ENCODE measurements around the gene RASIP1.

Gene RASIP1

DNA sequence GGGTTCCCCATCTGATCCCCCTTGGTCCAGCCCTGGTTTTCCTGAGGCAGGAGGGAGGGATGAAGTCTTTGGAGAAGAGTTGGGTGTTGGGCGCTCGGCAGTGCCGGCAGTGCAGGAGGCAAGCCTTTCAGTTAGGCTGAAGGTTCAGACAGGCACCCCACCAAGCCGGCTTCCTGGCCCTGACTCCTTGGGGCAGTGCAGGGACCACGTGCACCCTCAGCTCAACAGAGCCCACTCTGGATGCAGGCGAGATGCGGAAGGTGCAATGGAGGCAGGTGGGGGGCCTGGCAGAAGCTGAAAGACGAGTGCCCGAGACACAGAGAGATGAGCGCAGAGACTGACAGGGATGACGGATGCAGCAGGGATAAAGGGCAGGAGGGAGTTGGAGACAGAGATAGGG, 31.9 kb downstream of the RASIP1 start:
- no peak for DNase-seq (ENCODE audit: extremely low spot score)
- CTCF ChIA-PET: no interaction called here
- TF ChIP-seq CTCF (IDR thresholded peaks at IDR 0.05; ENCODE audit: control extremely low read depth, extremely low read depth, low read depth, missing control alignments): no peak
- POLR2A ChIA-PET: no interaction called here

DNA sequence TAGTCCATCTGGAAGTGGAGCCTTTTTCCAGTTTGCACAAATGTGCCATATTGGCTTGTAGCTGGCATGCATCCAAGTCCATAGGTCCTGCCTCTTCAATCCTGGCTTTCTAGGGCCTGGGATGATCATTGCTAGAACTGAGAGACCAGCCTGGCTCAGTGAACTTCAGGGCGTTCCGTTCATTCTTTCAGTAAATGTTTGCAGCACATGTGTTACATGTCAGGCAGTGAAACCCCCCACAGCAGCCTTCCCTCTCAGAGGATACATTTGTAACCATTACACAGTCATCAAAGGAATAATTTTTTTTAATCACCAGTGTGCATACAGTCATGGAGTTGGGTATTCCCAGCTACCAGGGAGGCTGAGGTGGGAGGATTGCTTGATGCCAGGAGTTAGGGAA, 35.0 kb downstream of the RASIP1 start:
- TF ChIP-seq CTCF (IDR thresholded peaks at IDR 0.05; ENCODE audit: control extremely low read depth, extremely low read depth, low read depth, missing control alignments): no peak

GRCh38 chr19:48703316-48703715, 37.1 kb downstream of the RASIP1 start:
- no peak for DNase-seq (ENCODE audit: extremely low spot score)
- ChIA-PET CTCF (interaction anchor here (1.1 to 1.5 kb wide), 2 partner anchors 10 to 84 kb away, joined by 3 read pairs; no protein-coding TSS in a partner anchor), POLR2A (no interaction called here)
- TF ChIP-seq CTCF (IDR thresholded peaks at IDR 0.05; ENCODE audit: control extremely low read depth, extremely low read depth, low read depth, missing control alignments): no peak

More for the DNA sequence above, 35.0 kb downstream of the RASIP1 start:
- POLR2A ChIA-PET: no interaction called here
- CTCF ChIA-PET: interaction anchor here (1.0 to 1.5 kb wide), 2 partner anchors 31 to 90 kb away, joined by 3 read pairs; no protein-coding TSS in a partner anchor
- no peak for DNase-seq (ENCODE audit: extremely low spot score)

DNA sequence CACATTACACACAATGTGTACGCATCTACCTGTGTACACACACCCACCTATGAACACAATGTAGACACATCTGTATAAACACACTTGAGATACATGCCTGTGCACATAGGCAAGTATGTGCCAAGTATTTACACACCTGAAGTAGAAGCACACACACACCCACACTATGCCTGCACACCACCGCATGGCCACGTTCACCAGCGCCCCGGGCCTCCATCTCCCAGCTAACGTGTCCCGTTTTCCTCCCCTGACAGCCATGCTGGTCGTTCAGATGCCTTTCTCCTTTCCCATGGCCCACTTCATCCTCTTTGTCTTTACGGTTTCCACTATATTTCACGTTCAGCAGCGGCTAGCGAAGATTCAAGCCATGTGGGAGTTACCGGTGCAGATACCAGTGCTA, 37.7 kb downstream of the RASIP1 start:
- no peak for DNase-seq (ENCODE audit: extremely low spot score)
- TF ChIP-seq CTCF (IDR thresholded peaks at IDR 0.05; ENCODE audit: control extremely low read depth, extremely low read depth, low read depth, missing control alignments): no peak
- POLR2A ChIA-PET: no interaction called here
- CTCF ChIA-PET: interaction anchor here (1.1 to 1.5 kb wide), 2 partner anchors 10 to 85 kb away, joined by 3 read pairs; no protein-coding TSS in a partner anchor

- no peak for TF ChIP-seq CTCF (IDR thresholded peaks at IDR 0.05; ENCODE audit: control extremely low read depth, extremely low read depth, low read depth, missing control alignments)
- no peak for DNase-seq (ENCODE audit: extremely low spot score)
- ChIA-PET POLR2A (no interaction called here), CTCF (interaction anchor here (1.6 kb wide), 1 partner anchor 53 kb away, joined by 3 read pairs; no protein-coding TSS in a partner anchor)
Measured at GRCh38 chr19:48698046-48698445, 42.4 kb downstream of the RASIP1 start.

GRCh38 chr19:48696353-48697010, 43.9 kb downstream of the RASIP1 start:
- TF ChIP-seq CTCF (IDR thresholded peaks at IDR 0.05; ENCODE audit: control extremely low read depth, extremely low read depth, low read depth, missing control alignments): no peak
- no peak for DNase-seq (ENCODE audit: extremely low spot score)
- CTCF ChIA-PET: interaction anchor here (0.7 to 1.0 kb wide), 4 partner anchors 9 to 99 kb away, joined by 3 to 4 read pairs (median 3); partner anchors contain the start of gene NTN5
- POLR2A ChIA-PET: no interaction called here
